HEK293 (cell line): ENCODE results near the gene KCNJ16.

Source experiments
- CTCF ChIA-PET: fragments of 350-600 bp; formaldehyde crosslinking; extraction: SDS; loops from one replicate; lab custom pipeline; 2021; ENCODE audit warnings: antibody characterized with exemption; lab: Yijun Ruan, JAX
- POLR2A ChIA-PET: fragments of 300-600 bp; formaldehyde crosslinking; extraction: SDS; loops from one replicate; lab custom pipeline; 2020; ENCODE audit warnings: antibody characterized with exemption, inconsistent platforms; lab: Yijun Ruan, JAX
- H3K27ac ChIP-seq: fragments of 200-500 bp; sonication (Bioruptor generic); 2 replicates; pipeline ENCODE4 v1.5.1; 2014; ENCODE audit warnings: low read depth, low read length, control low read depth, inconsistent platforms; ENCODE audit errors: extremely low read depth
- H3K36me3 ChIP-seq, 2 experiments: fragments of 200-500 bp in 1 of 2; sonication (Bioruptor generic) in 1 of 2; 1 replicate in 1 of 2; 2 replicates in 1 of 2; pipeline ENCODE4 v1.5.1; 2014 to 2017; ENCODE audit warnings: inconsistent platforms in 2 of 2, low read length in 2 of 2; ENCODE audit not compliant: control insufficient read depth in 2 of 2, insufficient read depth in 1 of 2
- H3K4me1 ChIP-seq: fragments of 200-500 bp; sonication (Bioruptor generic); 2 replicates; pipeline ENCODE4 v1.5.1; 2014; ENCODE audit warnings: mild to moderate bottlenecking, low read length, inconsistent platforms; ENCODE audit not compliant: control insufficient read depth, insufficient read depth
- H3K4me3 ChIP-seq: 2 replicates; pipeline ENCODE4 v1.5.1; 2011; ENCODE audit warnings: low read depth, mild to moderate bottlenecking, control low read depth, low read length, moderate library complexity
- H3K9me3 ChIP-seq: fragments of 200-500 bp; sonication (Bioruptor generic); 2 replicates; pipeline ENCODE4 v1.5.1; 2014; ENCODE audit warnings: low read depth, low read length, inconsistent platforms; ENCODE audit not compliant: control insufficient read depth, insufficient read depth
- BCL6B ChIP-seq: fragments of 450-650 bp; formaldehyde crosslinking; IDR thresholded peaks from 2 replicates; pipeline ENCODE4 v1.5.1; 2017; ENCODE audit warnings: missing biosample characterization, missing genetic modification characterization
- FEZF1 ChIP-seq: fragments of 450-650 bp; formaldehyde crosslinking; IDR thresholded peaks from 2 replicates; pipeline ENCODE4 v1.5.1; 2016; ENCODE audit warnings: missing biosample characterization, missing genetic modification characterization
- SALL2 ChIP-seq: fragments of 450-650 bp; formaldehyde crosslinking; IDR thresholded peaks from 2 replicates; pipeline ENCODE4 v1.5.0; 2017; ENCODE audit warnings: missing biosample characterization, mild to moderate bottlenecking, missing genetic modification characterization, borderline replicate concordance
- SCRT2 ChIP-seq: fragments of 450-650 bp; formaldehyde crosslinking; IDR thresholded peaks from 2 replicates; pipeline ENCODE4 v1.5.1; 2016; ENCODE audit warnings: missing biosample characterization, missing genetic modification characterization
- SETDB1 ChIP-seq: IDR thresholded peaks from one replicate; pipeline ENCODE4 v1.6.1; 2017; ENCODE audit warnings: mild to moderate bottlenecking, low read length, moderate library complexity, mixed read lengths; ENCODE audit not compliant: insufficient read length
- SP3 ChIP-seq: fragments of 450-650 bp; formaldehyde crosslinking; IDR thresholded peaks from 2 replicates; pipeline ENCODE4 v1.5.1; 2016; ENCODE audit warnings: missing biosample characterization, missing genetic modification characterization
- WT1 ChIP-seq: fragments of 450-650 bp; formaldehyde crosslinking; IDR thresholded peaks from 2 replicates; pipeline ENCODE4 v1.5.1; 2016; ENCODE audit warnings: missing biosample characterization, missing genetic modification characterization
- ZBTB1 ChIP-seq: fragments of 450-650 bp; formaldehyde crosslinking; IDR thresholded peaks from 2 replicates; pipeline ENCODE4 v1.5.1; 2016; ENCODE audit warnings: missing biosample characterization, missing genetic modification characterization
- ZBTB44 ChIP-seq: fragments of 450-650 bp; IDR thresholded peaks from 2 replicates; pipeline ENCODE4 v1.5.1; 2018; ENCODE audit warnings: missing biosample characterization, mild to moderate bottlenecking, missing genetic modification characterization
- ZFP3 ChIP-seq: fragments of 450-650 bp; formaldehyde crosslinking; IDR thresholded peaks from 2 replicates; pipeline ENCODE4 v1.5.1; 2016; ENCODE audit warnings: low read depth, missing biosample characterization, missing genetic modification characterization
- ZNF114 ChIP-seq: fragments of 450-650 bp; formaldehyde crosslinking; IDR thresholded peaks from 2 replicates; pipeline ENCODE4 v1.5.0; 2017; ENCODE audit warnings: missing biosample characterization, missing genetic modification characterization
- ZNF140 ChIP-seq: fragments of 450-650 bp; formaldehyde crosslinking; IDR thresholded peaks from 2 replicates; pipeline ENCODE4 v1.5.1; 2016; ENCODE audit warnings: missing biosample characterization, missing genetic modification characterization
- ZNF16 ChIP-seq: fragments of 450-650 bp; formaldehyde crosslinking; IDR thresholded peaks from 2 replicates; pipeline ENCODE4 v1.5.1; 2016; ENCODE audit warnings: low read depth, missing biosample characterization, missing genetic modification characterization
- ZNF169 ChIP-seq: fragments of 450-650 bp; formaldehyde crosslinking; IDR thresholded peaks from 2 replicates; pipeline ENCODE4 v1.5.1; 2016; ENCODE audit warnings: missing biosample characterization, missing genetic modification characterization
- ZNF211 ChIP-seq: fragments of 450-650 bp; formaldehyde crosslinking; IDR thresholded peaks from 2 replicates; pipeline ENCODE4 v1.5.1; 2016; ENCODE audit warnings: low read depth, missing biosample characterization, missing genetic modification characterization
- ZNF266 ChIP-seq: fragments of 450-650 bp; formaldehyde crosslinking; IDR thresholded peaks from 2 replicates; pipeline ENCODE4 v1.5.1; 2016; ENCODE audit warnings: missing biosample characterization, missing genetic modification characterization, low read depth
- ZNF366 ChIP-seq: fragments of 450-650 bp; formaldehyde crosslinking; conservative IDR thresholded peaks from 2 replicates; pipeline ENCODE4 v1.5.1; 2016; ENCODE audit warnings: missing biosample characterization, missing genetic modification characterization
- ZNF404 ChIP-seq: fragments of 450-650 bp; formaldehyde crosslinking; IDR thresholded peaks from 2 replicates; pipeline ENCODE4 v1.5.1; 2017; ENCODE audit warnings: missing biosample characterization, missing genetic modification characterization
- ZNF548 ChIP-seq: fragments of 450-650 bp; formaldehyde crosslinking; IDR thresholded peaks from 2 replicates; pipeline ENCODE4 v1.5.1; 2016; ENCODE audit warnings: missing biosample characterization, missing genetic modification characterization
- ZNF654 ChIP-seq: fragments of 450-650 bp; formaldehyde crosslinking; IDR thresholded peaks from 2 replicates; pipeline ENCODE4 v1.5.1; 2016; ENCODE audit warnings: low read depth, missing biosample characterization, missing genetic modification characterization
- ZNF660 ChIP-seq: fragments of 450-650 bp; IDR thresholded peaks from 2 replicates; pipeline ENCODE4 v1.5.1; 2018; ENCODE audit warnings: missing biosample characterization, mild to moderate bottlenecking, missing genetic modification characterization
- ZNF776 ChIP-seq: fragments of 450-650 bp; formaldehyde crosslinking; IDR thresholded peaks from 2 replicates; pipeline ENCODE4 v1.5.0; 2017; ENCODE audit warnings: missing biosample characterization, missing genetic modification characterization, borderline replicate concordance
- ZNF777 ChIP-seq: fragments of 450-650 bp; formaldehyde crosslinking; IDR thresholded peaks from 2 replicates; pipeline ENCODE4 v1.5.1; 2017; ENCODE audit warnings: missing biosample characterization, missing genetic modification characterization, borderline replicate concordance
- ZNF791 ChIP-seq: fragments of 450-650 bp; formaldehyde crosslinking; IDR thresholded peaks from 2 replicates; pipeline ENCODE4 v1.5.1; 2016; ENCODE audit warnings: missing biosample characterization, missing genetic modification characterization
- ZNF792 ChIP-seq: fragments of 450-650 bp; formaldehyde crosslinking; IDR thresholded peaks from 2 replicates; pipeline ENCODE4 v1.5.1; 2016; ENCODE audit warnings: missing biosample characterization, missing genetic modification characterization
- ZSCAN5A ChIP-seq: fragments of 450-650 bp; formaldehyde crosslinking; IDR thresholded peaks from 2 replicates; pipeline ENCODE4 v1.5.1; 2016; ENCODE audit warnings: missing biosample characterization, missing genetic modification characterization
- TF ChIP-seq, protein P1 (sequence below): fragments of 450-650 bp; IDR thresholded peaks from 2 replicates; pipeline ENCODE4 v1.5.1; 2018; ENCODE audit warnings: missing biosample characterization, missing genetic modification characterization
- TF ChIP-seq, protein P2 (sequence below): fragments of 450-650 bp; formaldehyde crosslinking; IDR thresholded peaks from 2 replicates; pipeline ENCODE4 v1.5.1; 2016; ENCODE audit warnings: missing biosample characterization, missing genetic modification characterization

Gene KCNJ16

GRCh38 chr17:70089513-70090148 lies 14.6 kb downstream of the KCNJ16 start (continued):
- TF ChIP-seq SP3 (tag by site-specific recombination), result no peak
- no peak for TF ChIP-seq ZNF791 (tag by site-specific recombination)
- TF ChIP-seq ZNF404 (tag by site-specific recombination), result no peak
- no peak for TF ChIP-seq ZNF660 (tag by site-specific recombination)
- peak; percentile 79 for TF ChIP-seq FEZF1 (tag by site-specific recombination)
- TF ChIP-seq, protein P1, sequence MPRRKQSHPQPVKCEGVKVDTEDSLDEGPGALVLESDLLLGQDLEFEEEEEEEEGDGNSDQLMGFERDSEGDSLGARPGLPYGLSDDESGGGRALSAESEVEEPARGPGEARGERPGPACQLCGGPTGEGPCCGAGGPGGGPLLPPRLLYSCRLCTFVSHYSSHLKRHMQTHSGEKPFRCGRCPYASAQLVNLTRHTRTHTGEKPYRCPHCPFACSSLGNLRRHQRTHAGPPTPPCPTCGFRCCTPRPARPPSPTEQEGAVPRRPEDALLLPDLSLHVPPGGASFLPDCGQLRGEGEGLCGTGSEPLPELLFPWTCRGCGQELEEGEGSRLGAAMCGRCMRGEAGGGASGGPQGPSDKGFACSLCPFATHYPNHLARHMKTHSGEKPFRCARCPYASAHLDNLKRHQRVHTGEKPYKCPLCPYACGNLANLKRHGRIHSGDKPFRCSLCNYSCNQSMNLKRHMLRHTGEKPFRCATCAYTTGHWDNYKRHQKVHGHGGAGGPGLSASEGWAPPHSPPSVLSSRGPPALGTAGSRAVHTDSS (tag by site-specific recombination), result no peak
- TF ChIP-seq, protein P2, sequence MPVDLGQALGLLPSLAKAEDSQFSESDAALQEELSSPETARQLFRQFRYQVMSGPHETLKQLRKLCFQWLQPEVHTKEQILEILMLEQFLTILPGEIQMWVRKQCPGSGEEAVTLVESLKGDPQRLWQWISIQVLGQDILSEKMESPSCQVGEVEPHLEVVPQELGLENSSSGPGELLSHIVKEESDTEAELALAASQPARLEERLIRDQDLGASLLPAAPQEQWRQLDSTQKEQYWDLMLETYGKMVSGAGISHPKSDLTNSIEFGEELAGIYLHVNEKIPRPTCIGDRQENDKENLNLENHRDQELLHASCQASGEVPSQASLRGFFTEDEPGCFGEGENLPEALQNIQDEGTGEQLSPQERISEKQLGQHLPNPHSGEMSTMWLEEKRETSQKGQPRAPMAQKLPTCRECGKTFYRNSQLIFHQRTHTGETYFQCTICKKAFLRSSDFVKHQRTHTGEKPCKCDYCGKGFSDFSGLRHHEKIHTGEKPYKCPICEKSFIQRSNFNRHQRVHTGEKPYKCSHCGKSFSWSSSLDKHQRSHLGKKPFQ (tag by site-specific recombination), result 0 out of 2 replicates have a peak, but pooled peaks have one; percentile 38
- no peak for TF ChIP-seq ZNF140 (tag by site-specific recombination)
- no peak for TF ChIP-seq ZNF211 (tag by site-specific recombination)
- no peak for TF ChIP-seq ZNF777 (tag by site-specific recombination)
- TF ChIP-seq SCRT2, result no peak
- TF ChIP-seq BCL6B (tag by site-specific recombination), result no peak
- no peak for TF ChIP-seq ZNF792 (tag by site-specific recombination)
- TF ChIP-seq WT1 (tag by site-specific recombination), result peak; percentile 89
- TF ChIP-seq SALL2 (tag by site-specific recombination), result no peak
- no peak for TF ChIP-seq ZNF548 (tag by site-specific recombination)
- TF ChIP-seq ZSCAN5A (tag by site-specific recombination), result no peak
- no peak for TF ChIP-seq ZNF366 (tag by site-specific recombination)

DNA sequence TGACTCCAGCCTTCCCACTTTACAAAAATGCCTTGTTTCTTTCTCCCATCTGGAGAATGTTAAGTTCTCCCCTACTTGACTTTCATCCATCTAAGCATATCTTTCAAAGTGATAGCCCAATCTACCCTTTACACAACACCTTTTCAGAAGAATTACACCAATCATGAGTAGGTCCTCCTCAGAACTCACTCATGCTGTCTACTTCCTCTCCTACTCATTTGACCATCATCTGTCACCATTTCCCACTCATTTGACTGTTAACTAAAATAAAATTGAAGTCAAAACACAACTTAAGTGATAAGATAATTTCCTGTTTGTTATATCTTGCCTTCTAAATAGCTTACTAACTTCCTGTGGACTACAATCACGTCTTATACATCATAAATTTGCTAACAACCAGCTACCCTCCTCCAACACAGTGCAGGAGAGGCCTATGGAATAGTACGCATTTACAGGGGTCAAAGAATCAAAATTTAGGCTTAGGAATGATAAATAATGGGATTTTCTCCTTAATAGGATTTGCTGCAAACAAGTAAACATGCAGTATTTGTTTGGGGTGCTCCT lies 16.1 kb downstream of the KCNJ16 start:
- H3K27ac ChIP-seq, result no peak overlapping the region
- H3K36me3 ChIP-seq, result no peaks in the 10 kb centered on the region
- H3K4me3 ChIP-seq, result no peak overlapping the region
- POLR2A ChIA-PET, result no interaction called here
- H3K9me3 ChIP-seq, result no peaks in the 10 kb centered on the region
- H3K4me1 ChIP-seq, result peaks cover 14% of the 10 kb centered on the region
- CTCF ChIA-PET, result interaction anchor here (1.2 kb wide), 1 partner anchor 368 kb away, joined by 9 read pairs; no protein-coding TSS in a partner anchor
- TF ChIP-seq ZNF16, result no peak
- no peak for TF ChIP-seq ZNF776 (tag by site-specific recombination)
- no peak for TF ChIP-seq ZNF654 (tag by site-specific recombination)
- no peak for TF ChIP-seq ZBTB44 (tag by site-specific recombination)
- no peak for TF ChIP-seq SETDB1
- TF ChIP-seq ZNF169, result no peak
- no peak for TF ChIP-seq ZFP3 (tag by site-specific recombination)
- TF ChIP-seq SALL2 (tag by site-specific recombination), result no peak
- TF ChIP-seq ZBTB1 (tag by site-specific recombination), result no peak
- TF ChIP-seq ZNF266 (tag by site-specific recombination), result no peak
- TF ChIP-seq, protein P2 (tag by site-specific recombination), result no peak
- no peak for TF ChIP-seq ZNF791 (tag by site-specific recombination)
- TF ChIP-seq ZNF114 (tag by site-specific recombination), result no peak
